A673 (cell line): Measurements from ENCODE around the gene LHFPL6. TPM values are rescaled to one million over a fixed set of nuclear protein-coding genes. Genes with fewer than 3 reads are reported as not detected.

Source experiments
- BruUV-seq: library from RNA; stranded (reverse); fragments of 400-500 nt; replicated peaks from 2 replicates; lab custom pipeline; 2021; lab: Mats Ljungman, UMichigan
- CTCF ChIA-PET: fragments of 300-600 bp; sonication (Branson Sonifier 250); formaldehyde crosslinking; loops from one replicate; lab custom pipeline; 2022; ENCODE audit warnings: antibody characterized with exemption; lab: Charles Lee
- POLR2A ChIA-PET: fragments of 300-600 bp; sonication (Branson Sonifier 250); formaldehyde crosslinking; loops from one replicate; lab custom pipeline; 2022; ENCODE audit warnings: antibody characterized with exemption; ENCODE audit not compliant: low non-redundant PET; lab: Charles Lee
- DNase-seq: peaks from one replicate; pipeline ENCODE4 v3.0.0-alpha.2; 2015; ENCODE audit warnings: low spot score
- H3K27ac ChIP-seq: fragments of 200-600 bp; sonication (generic); 2 replicates; pipeline ENCODE4 v1.5.1; 2016; ENCODE audit warnings: mixed run types, low read depth, mild to moderate bottlenecking, mixed read lengths, antibody characterized with exemption, low read length; ENCODE audit not compliant: poor library complexity, severe bottlenecking
- H3K27me3 ChIP-seq: fragments of 200-600 bp; sonication (generic); replicated peaks from 2 replicates; pipeline ENCODE4 v1.6.1; 2017; ENCODE audit warnings: mixed run types, low read depth, mild to moderate bottlenecking, mixed read lengths, antibody characterized with exemption, low read length; ENCODE audit not compliant: insufficient read depth, poor library complexity
- H3K36me3 ChIP-seq: fragments of 200-600 bp; sonication (generic); 2 replicates; pipeline ENCODE4 v1.6.1; 2016; ENCODE audit warnings: mixed run types, mild to moderate bottlenecking, mixed read lengths, antibody characterized with exemption, low read length; ENCODE audit not compliant: insufficient read depth, poor library complexity, severe bottlenecking
- H3K4me1 ChIP-seq: fragments of 200-600 bp; sonication (generic); 2 replicates; pipeline ENCODE4 v1.6.1; 2017; ENCODE audit warnings: mixed run types, mild to moderate bottlenecking, mixed read lengths, antibody characterized with exemption, low read length; ENCODE audit not compliant: insufficient read depth, poor library complexity, severe bottlenecking
- H3K4me3 ChIP-seq: fragments of 200-600 bp; sonication (generic); 2 replicates; pipeline ENCODE4 v1.5.1; 2016; ENCODE audit warnings: low read depth, mixed run types, mild to moderate bottlenecking, mixed read lengths, low read length; ENCODE audit not compliant: poor library complexity, severe bottlenecking
- H3K9me3 ChIP-seq: fragments of 200-600 bp; sonication (generic); 2 replicates; pipeline ENCODE4 v1.6.1; 2016; ENCODE audit warnings: mixed run types, low read depth, mild to moderate bottlenecking, mixed read lengths, antibody characterized with exemption, low read length; ENCODE audit not compliant: poor library complexity, severe bottlenecking
- EZH2 ChIP-seq: fragments of 200-600 bp; sonication (generic); IDR thresholded peaks from 2 replicates; pipeline ENCODE4 v1.6.1; 2017; ENCODE audit warnings: borderline replicate concordance, low read depth, mild to moderate bottlenecking, mixed read lengths, antibody characterized with exemption, low read length; ENCODE audit not compliant: poor library complexity, severe bottlenecking
- intact Hi-C: fragments of 100-400 bp; cut with micrococcal nuclease; formaldehyde crosslinking; loops from one replicate; pipeline ENCODE4 v1.10.0; 2022; ENCODE audit not compliant: unreplicated experiment
- total RNA-seq: library from RNA; stranded (reverse); gene quantifications from 2 replicates; pipeline ENCODE4 v1.2.3, GENCODE V29; 2021
- TF ChIP-seq, protein P1 (sequence below): fragments of 300-800, 200-600 bp; sonication (generic); conservative IDR thresholded peaks from 2 replicates; pipeline ENCODE4 v1.5.1; 2017; ENCODE audit warnings: low read depth, mild to moderate bottlenecking, antibody characterized with exemption, low read length, moderate library complexity, mixed read lengths

Gene LHFPL6
- total RNA-seq, 1 experiment from 2014 or later = 63.9 TPM

DNA sequence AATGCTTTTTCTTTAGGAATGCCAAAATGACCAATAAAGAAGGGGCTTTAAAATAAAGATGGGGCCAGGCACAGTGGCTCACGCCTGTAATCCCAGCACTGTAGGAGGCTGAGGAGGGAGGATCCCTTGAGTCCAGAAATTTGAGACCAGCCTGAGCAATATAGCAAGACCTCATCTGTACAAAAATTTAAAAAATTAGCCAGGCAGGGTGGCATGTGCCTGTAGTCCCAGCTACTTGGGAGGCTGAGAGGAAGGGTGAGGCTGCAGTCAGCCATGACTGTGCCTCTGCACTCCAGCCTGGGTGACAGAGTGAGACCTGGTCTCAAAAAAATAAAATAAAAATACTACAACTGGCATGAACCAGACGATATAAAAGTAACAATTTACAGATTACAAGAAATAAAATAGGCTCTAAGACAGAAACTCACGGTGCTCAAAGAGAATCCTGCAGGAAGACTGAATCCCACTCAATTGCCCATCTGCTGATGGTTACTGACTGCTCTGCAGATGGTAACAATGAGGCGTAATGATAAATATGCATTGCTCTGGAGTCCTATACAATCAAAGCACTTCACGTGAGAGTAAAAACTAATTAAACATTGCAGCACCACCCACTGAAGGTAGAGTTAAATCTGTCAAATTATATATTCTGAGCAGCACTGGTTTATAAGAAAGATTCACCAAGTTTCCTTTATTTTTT lies 93.2 kb downstream of the LHFPL6 start:
- H3K9me3 ChIP-seq = no peaks in the 10 kb centered on the region
- no peak overlapping the region for H3K4me3 ChIP-seq
- intact Hi-C loops = no loop called here
- DNase-seq = no peak
- POLR2A ChIA-PET = interaction anchor here (0.5 kb wide), 1 partner anchor 100 kb away, joined by 3 read pairs; no protein-coding TSS in a partner anchor
- CTCF ChIA-PET = no interaction called here
- H3K27ac ChIP-seq = no peak overlapping the region
- no peaks in the 10 kb centered on the region for H3K36me3 ChIP-seq
- peaks cover 29% of the 10 kb centered on the region for H3K4me1 ChIP-seq
- TF ChIP-seq EZH2 = no peak
- no peaks in the 10 kb centered on the region for H3K27me3 ChIP-seq
- no TSS peak for BruUV-seq

DNA sequence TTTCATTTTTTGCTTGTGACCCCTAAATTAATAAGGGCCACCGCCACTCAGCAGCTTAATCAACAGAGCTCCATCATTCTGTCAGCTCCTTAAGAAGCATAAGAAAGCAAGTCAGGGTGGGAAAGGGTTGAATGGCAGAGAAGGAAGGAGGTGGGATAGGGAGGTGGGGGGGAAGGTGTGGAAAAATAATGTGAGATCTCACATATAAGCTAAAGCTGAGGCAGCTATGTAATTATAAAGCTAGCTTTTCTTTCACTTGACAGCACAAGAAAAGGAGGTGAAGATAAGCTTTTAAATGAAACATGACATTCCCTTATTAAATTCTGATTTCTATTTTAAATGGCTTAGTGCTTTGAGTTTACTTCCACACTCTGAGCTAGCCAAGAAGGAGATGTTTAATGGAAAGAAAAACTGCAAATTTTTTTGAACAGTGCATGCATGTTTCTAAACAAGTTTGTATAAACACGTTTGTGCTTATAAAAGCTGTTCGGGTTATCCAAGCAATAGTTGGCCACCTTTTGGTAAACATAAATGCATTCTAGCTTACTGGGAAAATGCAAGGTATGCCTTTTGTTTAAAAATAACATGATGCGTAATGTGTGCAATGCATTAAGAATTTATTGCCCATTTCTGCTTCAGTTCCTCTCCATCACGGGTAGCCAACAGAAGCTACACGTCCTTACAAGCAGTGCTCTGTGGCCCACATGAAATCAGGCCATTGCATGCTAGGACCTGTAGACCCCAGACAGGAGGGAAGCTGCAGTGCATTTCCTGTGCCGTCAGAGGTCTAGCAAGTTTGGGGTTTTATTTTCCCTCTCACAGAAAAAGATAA lies 96.2 kb downstream of the LHFPL6 start:
- CTCF ChIA-PET = no interaction called here
- POLR2A ChIA-PET = no interaction called here
- Histone ChIP-seq H3K4me3 (no peak overlapping the region), H3K4me1 (peaks cover 31% of the 10 kb centered on the region), H3K36me3 (no peaks in the 10 kb centered on the region), H3K9me3 (no peaks in the 10 kb centered on the region), H3K27me3 (no peaks in the 10 kb centered on the region), H3K27ac (no peak overlapping the region)
- intact Hi-C loops = no loop called here
- no peak for DNase-seq
- BruUV-seq = no TSS peak
- TF ChIP-seq, protein P1, sequence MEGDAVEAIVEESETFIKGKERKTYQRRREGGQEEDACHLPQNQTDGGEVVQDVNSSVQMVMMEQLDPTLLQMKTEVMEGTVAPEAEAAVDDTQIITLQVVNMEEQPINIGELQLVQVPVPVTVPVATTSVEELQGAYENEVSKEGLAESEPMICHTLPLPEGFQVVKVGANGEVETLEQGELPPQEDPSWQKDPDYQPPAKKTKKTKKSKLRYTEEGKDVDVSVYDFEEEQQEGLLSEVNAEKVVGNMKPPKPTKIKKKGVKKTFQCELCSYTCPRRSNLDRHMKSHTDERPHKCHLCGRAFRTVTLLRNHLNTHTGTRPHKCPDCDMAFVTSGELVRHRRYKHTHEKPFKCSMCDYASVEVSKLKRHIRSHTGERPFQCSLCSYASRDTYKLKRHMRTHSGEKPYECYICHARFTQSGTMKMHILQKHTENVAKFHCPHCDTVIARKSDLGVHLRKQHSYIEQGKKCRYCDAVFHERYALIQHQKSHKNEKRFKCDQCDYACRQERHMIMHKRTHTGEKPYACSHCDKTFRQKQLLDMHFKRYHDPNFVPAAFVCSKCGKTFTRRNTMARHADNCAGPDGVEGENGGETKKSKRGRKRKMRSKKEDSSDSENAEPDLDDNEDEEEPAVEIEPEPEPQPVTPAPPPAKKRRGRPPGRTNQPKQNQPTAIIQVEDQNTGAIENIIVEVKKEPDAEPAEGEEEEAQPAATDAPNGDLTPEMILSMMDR = no peak
- TF ChIP-seq EZH2 = no peak

DNA sequence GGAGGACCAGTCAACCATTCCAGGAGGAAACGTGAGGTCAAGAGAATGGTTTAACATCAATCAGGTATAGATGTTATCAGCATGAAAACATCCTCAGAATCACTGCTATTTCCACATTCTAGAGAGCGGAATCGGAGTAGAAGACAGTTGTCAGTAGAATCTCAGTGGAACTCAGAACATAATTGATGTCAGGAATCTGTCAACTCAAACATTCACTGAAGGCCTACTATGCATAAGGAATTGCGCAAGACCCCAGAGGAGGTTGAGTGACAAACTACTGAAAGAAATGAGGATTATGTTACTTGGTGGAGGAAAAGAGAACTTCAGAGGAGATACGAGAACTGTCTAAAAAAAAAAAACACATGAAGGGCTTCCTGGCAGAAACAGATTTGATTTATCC lies 97.8 kb downstream of the LHFPL6 start:
- no peaks in the 10 kb centered on the region for H3K27me3 ChIP-seq
- TF ChIP-seq EZH2 = no peak
- TF ChIP-seq, protein P1 = no peak
- CTCF ChIA-PET = no interaction called here
- H3K9me3 ChIP-seq = no peaks in the 10 kb centered on the region
- H3K4me1 ChIP-seq = peaks cover 37% of the 10 kb centered on the region
- no TSS peak for BruUV-seq
- H3K27ac ChIP-seq = no peak overlapping the region
- H3K4me3 ChIP-seq = no peak overlapping the region
- no peaks in the 10 kb centered on the region for H3K36me3 ChIP-seq
- DNase-seq = no peak
- intact Hi-C loops = no loop called here
- POLR2A ChIA-PET = no interaction called here
